ENCODE data around the gene NEIL3.

NEIL3 gene

DNA sequence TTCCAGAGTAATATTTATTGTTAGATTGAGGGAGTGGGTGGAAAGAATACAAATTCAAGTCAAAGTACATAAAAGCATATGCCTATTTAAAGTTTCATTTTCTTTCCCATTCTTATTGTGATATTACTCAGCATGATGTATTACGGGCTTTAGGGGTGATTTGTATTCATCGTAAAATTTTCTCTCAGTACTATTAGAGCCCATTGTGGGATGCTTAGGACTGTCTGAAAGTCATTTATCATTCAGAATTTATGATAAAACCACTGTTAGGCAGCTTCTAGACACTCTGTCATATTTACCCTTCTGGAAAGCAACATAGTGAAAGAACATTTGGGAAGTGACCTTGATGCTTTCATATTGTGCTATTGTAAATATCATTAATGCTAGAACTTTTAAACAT, 86.7 kb downstream of the NEIL3 start:
- Histone ChIP-seq H3K79me2 (ENCODE audit: control insufficient read depth, low read length) (no peaks in the 10 kb centered on the region), H3K4me3 (ENCODE audit: low read length) (no peak overlapping the region), H3K36me3 (ENCODE audit: control insufficient read depth, low read length) (no peaks in the 10 kb centered on the region), H3K4me2 (ENCODE audit: low read length) (no peak overlapping the region), H3K4me1 (ENCODE audit: control insufficient read depth, low read length) (no peaks in the 10 kb centered on the region), H4K20me1 (ENCODE audit: control insufficient read depth, insufficient read depth, low read depth, low read length) (no peaks in the 10 kb centered on the region), H3K9me3 (ENCODE audit: control insufficient read depth, insufficient read depth, low read length) (no peaks in the 10 kb centered on the region), H3K27me3 (ENCODE audit: control insufficient read depth, low read length) (peaks cover 5% of the 10 kb centered on the region; the same call in 1 of the 2 replicates), H3K27ac (ENCODE audit: low read depth, low read length) (no peak overlapping the region), H3K9me2 (replicated peaks; ENCODE audit: control insufficient read depth, low read length) (no peaks in the 10 kb centered on the region), H3F3A (ENCODE audit: control insufficient read depth, insufficient read depth) (no peaks in the 10 kb centered on the region)
- TF ChIP-seq EZH2phosphoT487 (IDR thresholded peaks at IDR 0.05; ENCODE audit: borderline replicate concordance, low read length) (no peak), CTCF (IDR thresholded peaks at IDR 0.05; ENCODE audit: low read depth, low read length, poor library complexity, severe bottlenecking) (no peak)

- TF ChIP-seq CTCF (IDR thresholded peaks at IDR 0.05; ENCODE audit: low read depth, low read length, poor library complexity, severe bottlenecking) (no peak), EZH2phosphoT487 (IDR thresholded peaks at IDR 0.05; ENCODE audit: borderline replicate concordance, low read length) (no peak)
- no peaks in the 10 kb centered on the region for H3K79me2 ChIP-seq (ENCODE audit: control insufficient read depth, low read length)
- H3K27ac ChIP-seq (ENCODE audit: low read depth, low read length), result no peak overlapping the region
These were observed 90.4 kb downstream of the NEIL3 start for GRCh38 chr4:177400030-177400429.

DNA sequence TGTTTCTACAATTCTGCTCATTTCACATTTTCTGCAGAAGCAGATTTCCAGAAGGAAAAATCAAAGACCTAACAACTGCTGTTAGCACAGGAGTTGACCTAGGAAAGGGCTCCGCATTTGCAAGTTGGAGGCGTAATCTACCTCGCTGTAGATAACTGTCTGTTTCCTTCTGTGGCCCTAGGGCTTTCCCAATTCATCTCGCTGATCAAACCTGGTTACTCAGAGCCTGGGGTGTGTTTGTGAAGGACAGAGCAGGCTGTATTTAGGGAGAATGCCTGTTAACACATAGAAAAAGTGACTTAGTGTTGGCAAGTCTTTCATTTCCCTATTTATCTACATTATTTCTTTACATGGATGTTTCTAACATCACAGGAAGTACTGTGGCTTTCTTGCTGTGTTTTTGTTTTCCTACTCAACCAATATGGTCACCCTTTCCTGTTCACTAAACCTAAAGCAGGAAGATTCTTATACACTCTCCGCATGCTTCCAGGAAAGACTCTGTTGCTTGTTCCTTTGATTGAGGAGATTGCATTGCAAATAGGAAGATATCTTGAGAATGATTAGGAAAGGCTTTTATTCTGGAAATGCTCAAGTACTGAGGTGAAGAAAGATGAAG, 92.1 kb downstream of the NEIL3 start:
- Histone ChIP-seq H3K4me2 (ENCODE audit: low read length) (no peak overlapping the region), H3K4me3 (ENCODE audit: low read length) (no peak overlapping the region), H3K79me2 (ENCODE audit: control insufficient read depth, low read length) (no peaks in the 10 kb centered on the region), H3K9me2 (replicated peaks; ENCODE audit: control insufficient read depth, low read length) (no peaks in the 10 kb centered on the region), H3K27me3 (ENCODE audit: control insufficient read depth, low read length) (no peaks in the 10 kb centered on the region), H3K36me3 (ENCODE audit: control insufficient read depth, low read length) (no peaks in the 10 kb centered on the region), H4K20me1 (ENCODE audit: control insufficient read depth, insufficient read depth, low read depth, low read length) (no peaks in the 10 kb centered on the region), H3K9me3 (ENCODE audit: control insufficient read depth, insufficient read depth, low read length) (no peaks in the 10 kb centered on the region), H3K4me1 (ENCODE audit: control insufficient read depth, low read length) (no peaks in the 10 kb centered on the region), H3K27ac (ENCODE audit: low read depth, low read length) (no peak overlapping the region), H3F3A (ENCODE audit: control insufficient read depth, insufficient read depth) (no peaks in the 10 kb centered on the region)
- TF ChIP-seq EZH2phosphoT487 (IDR thresholded peaks at IDR 0.05; ENCODE audit: borderline replicate concordance, low read length), result no peak
- no peak for TF ChIP-seq CTCF (IDR thresholded peaks at IDR 0.05; ENCODE audit: low read depth, low read length, poor library complexity, severe bottlenecking)

More at GRCh38 chr4:177400030-177400429, 90.4 kb downstream of the NEIL3 start:
- H4K20me1 ChIP-seq (ENCODE audit: control insufficient read depth, insufficient read depth, low read depth, low read length), result no peaks in the 10 kb centered on the region
- no peaks in the 10 kb centered on the region for H3K4me1 ChIP-seq (ENCODE audit: control insufficient read depth, low read length)
- H3K9me2 ChIP-seq (replicated peaks; ENCODE audit: control insufficient read depth, low read length), result no peaks in the 10 kb centered on the region
- no peaks in the 10 kb centered on the region for H3F3A ChIP-seq (ENCODE audit: control insufficient read depth, insufficient read depth)
- H3K36me3 ChIP-seq (ENCODE audit: control insufficient read depth, low read length), result no peaks in the 10 kb centered on the region
- no peaks in the 10 kb centered on the region for H3K9me3 ChIP-seq (ENCODE audit: control insufficient read depth, insufficient read depth, low read length)
- H3K4me3 ChIP-seq (ENCODE audit: low read length), result no peak overlapping the region
- no peaks in the 10 kb centered on the region for H3K27me3 ChIP-seq (ENCODE audit: control insufficient read depth, low read length)
- H3K4me2 ChIP-seq (ENCODE audit: low read length), result no peak overlapping the region
